Ecto neural progenitor cell (in vitro differentiated cells): Measurements from ENCODE around the gene TOM1L2.

Experiments
- DNase-seq: peaks from one replicate; pipeline ENCODE4 v3.0.0-alpha.2; 2018; ENCODE audit warnings: low spot score

TOM1L2 gene

DNA sequence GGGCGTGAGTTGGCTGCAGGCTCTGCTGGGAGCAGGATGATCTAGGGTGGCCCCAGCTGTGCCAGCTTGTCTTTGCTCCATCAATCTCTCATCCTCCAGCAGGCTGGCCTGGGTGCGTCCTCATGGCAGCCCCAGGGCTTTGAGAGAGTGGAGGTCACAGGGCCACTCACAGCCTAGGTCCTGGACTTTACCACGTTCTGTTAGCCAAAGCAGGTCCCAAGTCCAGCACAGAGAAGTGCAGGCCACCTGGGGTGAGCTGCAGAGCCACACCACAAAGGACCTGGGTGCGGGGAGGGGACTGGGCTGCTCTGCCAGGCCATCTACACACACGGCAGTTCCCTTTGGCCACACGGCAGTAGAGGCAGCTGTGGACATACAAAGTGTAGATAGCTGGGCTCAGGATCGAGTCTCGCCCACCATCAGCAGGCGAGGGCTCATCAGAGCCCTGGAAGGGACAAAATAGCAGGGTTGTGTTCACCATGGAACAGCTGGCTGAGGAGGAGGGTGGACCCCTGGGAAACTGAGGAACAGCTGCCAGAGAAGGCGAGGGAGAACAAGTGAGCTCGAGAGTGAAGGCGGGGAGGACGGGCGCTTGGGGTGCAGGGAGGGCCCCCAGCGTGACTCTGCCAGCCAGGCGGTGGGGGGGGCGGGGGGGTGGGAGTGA lies 165.5 kb downstream of the TOM1L2 start:
- no peak for DNase-seq

DNA sequence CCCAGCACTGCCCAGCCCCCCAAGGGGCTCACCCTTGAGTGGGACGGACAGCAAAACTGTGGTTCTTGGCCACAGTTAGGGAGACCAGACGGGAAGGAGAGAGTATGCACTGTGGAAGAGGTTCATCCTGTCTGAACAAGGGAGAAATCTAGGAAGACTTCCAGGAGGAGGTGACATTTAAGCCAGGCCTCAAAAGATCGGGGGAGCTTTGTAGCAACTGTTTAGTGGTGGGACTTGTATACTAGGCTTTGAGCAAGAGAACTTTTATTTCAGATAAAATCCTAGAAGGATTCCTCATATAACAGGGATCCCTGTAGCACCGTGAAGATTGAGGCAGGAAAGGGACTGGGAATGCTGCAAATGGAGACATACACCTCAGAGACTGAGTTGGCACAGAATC lies 166.2 kb downstream of the TOM1L2 start:
- DNase-seq = no peak

DNA sequence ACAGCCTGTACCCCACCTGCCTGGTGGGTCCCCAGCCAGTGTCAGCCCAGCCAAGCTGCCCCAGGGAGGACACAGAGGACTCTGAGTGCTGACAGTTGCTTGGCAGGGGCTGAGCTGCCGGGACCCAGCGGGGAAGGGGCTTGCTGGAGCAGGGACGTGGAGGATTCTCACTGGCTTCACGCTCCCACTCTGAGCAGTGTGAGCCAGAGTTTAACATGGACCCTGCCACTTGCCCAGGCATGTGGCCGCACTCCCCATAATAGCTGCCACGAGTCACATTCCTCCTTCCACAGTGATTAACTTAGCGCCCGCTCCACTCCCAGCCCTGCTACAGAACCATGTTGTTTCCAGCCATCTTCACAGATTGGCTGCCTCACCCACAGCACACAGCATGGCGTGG lies 166.6 kb downstream of the TOM1L2 start:
- DNase-seq = no peak

DNA sequence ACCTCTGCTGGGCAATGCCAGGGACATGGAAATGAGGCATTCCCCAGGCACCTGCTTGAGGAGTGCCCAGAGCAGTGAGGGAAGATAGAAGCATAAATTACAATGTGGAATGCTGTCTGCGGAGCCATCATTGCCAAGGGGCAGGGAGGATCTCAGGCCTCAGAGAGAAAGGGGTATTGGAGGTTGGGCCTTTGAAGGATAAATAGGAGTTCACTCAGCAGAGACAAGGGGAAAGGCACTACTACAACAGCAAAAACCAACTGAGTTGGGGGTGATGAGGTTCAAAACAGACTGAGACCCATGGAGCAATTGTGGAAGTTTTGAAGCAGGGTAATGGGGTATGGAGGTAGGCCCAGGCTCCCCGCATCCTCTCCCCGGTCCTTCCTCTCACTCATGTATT lies 168.2 kb downstream of the TOM1L2 start:
- no peak for DNase-seq

DNA sequence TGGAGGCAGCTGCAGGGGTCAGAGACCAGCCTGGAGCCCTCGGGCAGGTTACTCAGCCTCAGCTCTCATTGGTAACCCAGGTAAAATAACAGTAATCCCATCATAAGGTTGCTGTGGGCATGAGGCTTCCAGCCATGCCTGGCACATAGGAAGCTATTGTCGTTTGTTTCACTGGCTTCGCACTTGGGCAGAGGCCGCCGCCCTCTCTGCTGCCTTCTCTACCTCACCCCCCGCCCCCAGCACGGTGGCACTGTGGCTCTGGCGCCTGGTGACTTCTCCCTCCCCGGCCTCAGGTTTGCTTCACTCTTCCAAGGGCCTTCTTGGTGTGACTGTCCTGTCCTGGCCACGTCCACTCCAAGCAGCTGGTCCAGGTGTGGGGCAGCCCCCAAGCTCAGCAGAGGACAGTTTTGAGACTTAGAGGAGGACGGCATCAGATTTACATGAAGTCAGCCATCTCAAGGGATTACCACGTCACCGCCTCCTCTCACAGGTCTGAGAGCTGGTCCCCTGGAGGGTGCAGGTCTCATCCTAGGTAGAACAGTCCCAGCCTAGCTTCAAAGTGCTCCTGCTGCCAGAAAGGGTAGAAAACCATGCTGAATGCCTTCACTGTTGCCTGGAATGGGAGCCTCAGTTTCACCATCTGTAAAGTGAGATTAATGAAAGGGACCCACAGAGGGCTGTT lies 170.3 kb downstream of the TOM1L2 start:
- no peak for DNase-seq

DNA sequence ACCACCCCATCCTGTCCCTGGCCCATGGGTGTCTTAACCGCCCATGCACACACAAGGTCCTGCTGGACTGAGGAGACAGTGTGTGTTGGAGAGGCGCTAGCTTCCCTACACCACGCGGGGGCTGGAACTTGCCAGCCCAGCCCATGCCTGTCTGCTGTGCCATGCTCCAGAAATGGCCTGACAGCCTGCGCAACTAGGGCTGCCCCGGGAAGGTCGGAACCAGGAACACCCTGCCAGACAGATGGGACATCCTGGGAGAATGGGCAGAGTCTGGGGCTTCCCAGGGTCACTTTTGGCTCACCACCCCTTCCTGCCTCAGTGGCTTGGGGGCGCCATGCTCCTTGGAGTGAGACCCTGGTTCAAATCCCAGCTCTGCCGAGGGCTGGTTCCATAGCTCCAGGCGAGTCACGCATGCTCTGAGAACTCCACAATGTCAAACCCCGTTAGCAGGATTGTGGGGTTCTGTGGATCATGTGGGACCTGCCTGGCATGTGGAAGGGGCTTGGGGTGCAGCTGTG lies 171.6 kb downstream of the TOM1L2 start:
- DNase-seq = no peak

DNA sequence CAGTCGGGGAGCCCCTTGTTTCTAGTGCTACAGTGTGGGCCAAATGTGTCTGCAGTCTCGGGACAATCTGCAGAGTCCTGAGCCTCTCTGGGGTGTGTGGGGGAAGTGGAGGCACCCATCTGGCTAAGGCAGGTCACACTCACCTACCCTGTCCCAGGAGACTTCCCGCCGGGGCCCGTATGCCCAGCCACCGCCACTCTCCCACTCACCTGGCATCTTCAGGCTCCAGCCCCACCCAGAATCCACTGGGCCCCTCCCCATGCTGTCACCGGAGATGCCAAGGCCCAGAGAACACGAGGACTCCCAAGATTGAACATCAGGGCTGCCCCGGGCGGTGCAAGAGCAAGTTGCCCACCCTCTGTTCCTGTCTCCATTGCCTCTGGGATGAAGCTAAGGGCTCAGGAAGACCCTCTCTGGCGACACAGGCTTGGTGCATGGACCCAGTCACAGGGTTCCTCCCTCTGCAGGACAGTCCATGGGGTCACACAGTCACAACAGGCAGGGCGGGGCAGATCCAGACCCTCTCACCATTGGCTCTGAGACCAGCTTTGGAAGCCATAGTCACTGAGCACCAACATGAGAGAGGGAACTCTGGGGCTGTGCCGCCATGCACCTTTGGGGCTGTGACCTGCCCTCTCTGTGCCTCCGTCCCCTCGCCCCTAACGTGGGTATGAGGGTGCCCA lies 173.5 kb downstream of the TOM1L2 start:
- DNase-seq = no peak

DNA sequence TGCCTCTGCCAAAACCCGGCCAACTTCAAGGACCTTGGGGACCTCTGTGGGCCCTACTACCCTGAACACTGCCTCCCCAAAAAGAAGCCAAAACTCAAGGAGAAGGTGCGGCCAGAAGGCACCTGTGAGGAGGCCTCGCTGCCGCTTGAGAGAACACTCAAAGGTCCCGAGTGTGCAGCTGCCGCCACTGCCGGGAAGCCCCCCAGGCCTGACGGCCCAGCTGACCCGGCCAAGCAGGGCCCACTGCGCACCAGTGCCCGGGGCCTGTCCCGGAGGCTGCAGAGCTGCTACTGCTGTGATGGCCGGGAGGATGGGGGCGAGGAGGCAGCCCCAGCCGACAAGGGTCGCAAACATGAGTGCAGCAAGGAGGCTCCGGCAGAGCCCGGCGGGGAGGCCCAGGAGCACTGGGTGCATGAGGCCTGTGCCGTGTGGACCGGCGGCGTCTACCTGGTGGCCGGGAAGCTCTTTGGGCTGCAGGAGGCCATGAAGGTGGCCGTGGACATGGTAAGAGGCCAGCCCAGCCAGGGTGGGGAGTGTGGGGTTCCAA lies 174.1 kb downstream of the TOM1L2 start:
- DNase-seq = no peak

DNA sequence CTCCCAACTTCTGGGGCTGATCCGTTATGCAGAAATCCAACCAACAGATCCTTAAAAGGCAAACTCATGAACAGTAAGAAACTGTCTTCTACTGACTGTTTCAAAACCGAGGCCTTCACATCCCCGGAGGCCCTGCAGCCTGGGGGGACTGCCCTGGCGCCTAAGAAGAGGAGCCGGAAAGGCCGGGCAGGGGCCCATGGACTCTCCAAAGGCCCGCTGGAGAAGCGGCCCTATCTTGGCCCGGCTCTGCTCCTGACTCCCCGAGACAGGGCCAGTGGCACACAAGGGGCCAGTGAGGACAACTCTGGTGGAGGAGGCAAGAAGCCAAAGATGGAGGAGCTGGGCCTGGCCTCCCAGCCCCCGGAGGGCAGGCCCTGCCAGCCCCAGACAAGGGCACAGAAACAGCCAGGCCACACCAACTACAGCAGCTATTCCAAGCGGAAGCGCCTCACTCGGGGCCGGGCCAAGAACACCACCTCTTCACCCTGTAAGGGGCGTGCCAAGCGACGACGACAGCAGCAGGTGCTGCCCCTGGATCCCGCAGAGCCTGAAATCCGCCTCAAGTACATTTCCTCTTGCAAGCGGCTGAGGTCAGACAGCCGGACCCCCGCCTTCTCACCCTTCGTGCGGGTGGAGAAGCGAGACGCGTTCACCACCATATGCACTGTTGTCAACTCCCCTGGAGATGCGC lies 174.9 kb downstream of the TOM1L2 start:
- DNase-seq = no peak

DNA sequence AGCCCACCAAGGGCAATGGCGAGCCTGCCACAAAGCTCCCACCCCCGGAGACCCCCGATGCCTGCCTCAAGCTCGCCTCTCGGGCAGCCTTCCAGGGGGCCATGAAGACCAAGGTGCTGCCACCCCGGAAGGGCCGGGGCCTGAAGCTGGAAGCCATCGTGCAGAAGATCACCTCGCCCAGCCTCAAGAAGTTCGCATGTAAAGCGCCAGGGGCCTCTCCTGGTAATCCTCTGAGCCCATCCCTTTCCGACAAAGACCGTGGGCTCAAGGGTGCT lies 175.5 kb downstream of the TOM1L2 start:
- DNase-seq = no peak

DNA sequence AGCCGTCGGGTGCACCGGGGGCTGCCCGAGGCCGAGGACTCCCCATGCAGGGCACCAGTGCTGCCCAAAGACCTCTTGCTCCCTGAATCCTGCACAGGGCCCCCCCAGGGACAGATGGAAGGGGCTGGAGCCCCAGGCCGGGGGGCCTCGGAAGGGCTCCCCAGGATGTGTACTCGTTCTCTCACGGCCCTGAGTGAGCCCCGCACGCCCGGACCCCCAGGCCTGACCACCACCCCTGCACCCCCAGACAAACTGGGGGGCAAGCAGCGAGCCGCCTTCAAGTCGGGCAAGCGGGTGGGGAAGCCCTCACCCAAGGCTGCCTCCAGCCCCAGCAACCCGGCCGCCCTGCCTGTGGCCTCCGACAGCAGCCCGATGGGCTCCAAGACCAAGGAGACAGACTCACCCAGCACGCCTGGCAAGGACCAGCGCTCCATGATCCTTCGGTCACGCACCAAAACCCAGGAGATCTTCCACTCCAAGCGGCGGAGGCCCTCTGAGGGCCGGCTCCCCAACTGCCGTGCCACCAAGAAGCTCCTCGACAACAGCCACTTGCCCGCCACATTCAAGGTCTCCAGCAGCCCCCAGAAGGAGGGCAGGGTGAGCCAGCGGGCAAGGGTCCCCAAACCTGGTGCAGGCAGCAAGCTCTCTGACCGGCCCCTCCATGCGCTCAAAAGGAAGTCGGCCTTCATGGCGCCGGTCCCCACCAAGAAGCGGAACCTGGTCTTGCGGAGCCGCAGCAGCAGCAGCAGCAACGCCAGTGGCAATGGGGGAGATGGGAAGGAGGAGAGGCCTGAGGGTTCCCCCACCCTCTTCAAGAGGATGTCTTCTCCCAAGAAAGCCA lies 176.0 kb downstream of the TOM1L2 start:
- no peak for DNase-seq

DNA sequence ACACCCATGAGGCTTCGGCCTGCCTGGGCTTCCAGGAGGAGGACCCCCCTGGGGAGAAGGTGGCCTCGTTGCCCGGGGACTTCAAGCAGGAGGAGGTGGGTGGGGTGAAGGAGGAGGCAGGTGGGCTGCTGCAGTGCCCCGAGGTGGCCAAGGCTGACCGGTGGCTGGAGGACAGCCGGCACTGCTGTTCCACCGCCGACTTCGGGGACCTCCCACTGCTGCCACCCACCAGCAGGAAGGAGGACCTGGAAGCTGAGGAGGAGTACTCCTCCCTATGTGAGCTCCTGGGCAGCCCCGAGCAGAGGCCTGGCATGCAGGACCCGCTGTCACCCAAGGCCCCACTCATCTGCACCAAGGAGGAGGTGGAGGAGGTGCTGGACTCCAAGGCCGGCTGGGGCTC lies 176.9 kb downstream of the TOM1L2 start:
- DNase-seq = no peak

DNA sequence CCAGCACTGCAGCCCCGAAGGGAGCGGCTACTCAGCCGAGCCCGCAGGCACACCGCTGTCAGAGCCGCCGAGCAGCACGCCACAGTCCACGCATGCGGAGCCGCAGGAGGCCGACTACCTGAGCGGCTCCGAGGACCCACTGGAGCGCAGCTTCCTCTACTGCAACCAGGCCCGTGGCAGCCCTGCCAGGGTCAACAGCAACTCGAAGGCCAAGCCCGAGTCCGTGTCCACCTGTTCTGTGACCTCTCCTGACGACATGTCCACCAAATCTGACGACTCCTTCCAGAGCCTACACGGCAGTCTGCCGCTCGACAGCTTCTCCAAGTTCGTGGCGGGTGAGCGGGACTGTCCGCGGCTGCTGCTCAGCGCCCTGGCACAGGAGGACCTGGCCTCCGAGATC lies 177.8 kb downstream of the TOM1L2 start:
- no peak for DNase-seq
